GM10266 (cell line): ENCODE measurements around the gene TPO.

Source experiments
- DNase-seq: peaks from one replicate; pipeline ENCODE4 v3.0.0; 2012; ENCODE audit errors: extremely low spot score
- CTCF ChIP-seq: IDR thresholded peaks from 2 replicates; pipeline ENCODE4 v1.5.1; 2012; ENCODE audit warnings: mild to moderate bottlenecking, low read depth; ENCODE audit not compliant: control insufficient read depth, insufficient read depth; ENCODE audit errors: missing control alignments

TPO gene

GRCh38 chr2:1420746-1421480, 7.7 kb downstream of the TPO start:
- no peak for DNase-seq
- TF ChIP-seq CTCF, result no peak

- no peak for TF ChIP-seq CTCF
- DNase-seq, result no peak
Observed at GRCh38 chr2:1421731-1422130, 8.5 kb downstream of the TPO start.

GRCh38 chr2:1422131-1422530, 8.9 kb downstream of the TPO start:
- DNase-seq, result no peak
- no peak for TF ChIP-seq CTCF

- no peak for TF ChIP-seq CTCF
- no peak for DNase-seq
Observed at GRCh38 chr2:1422716-1423285, 9.5 kb downstream of the TPO start.

GRCh38 chr2:1427086-1427485, 13.8 kb downstream of the TPO start:
- no peak for TF ChIP-seq CTCF
- no peak for DNase-seq

GRCh38 chr2:1429895-1430294, 16.6 kb downstream of the TPO start:
- no peak for TF ChIP-seq CTCF
- no peak for DNase-seq

GRCh38 chr2:1430491-1430890, 17.2 kb downstream of the TPO start:
- DNase-seq, result no peak

More at GRCh38 chr2:1430491-1430890, 17.2 kb downstream of the TPO start:
- no peak for TF ChIP-seq CTCF
